CD4-positive, alpha-beta T cell treated with Interleukin-15 for 4 hours (primary cell): ENCODE measurements around the gene SPATS2.
"Not testable (repeated sequence)": the region's sequence is repeated elsewhere in the genome, so short reads cannot be mapped to it uniquely, and the experiment has no call there.

Experiments used
- DNase-seq: peaks from one replicate; pipeline ENCODE4 v3.0.0-alpha.2; 2020; ENCODE audit warnings: low spot score

Gene SPATS2

DNA sequence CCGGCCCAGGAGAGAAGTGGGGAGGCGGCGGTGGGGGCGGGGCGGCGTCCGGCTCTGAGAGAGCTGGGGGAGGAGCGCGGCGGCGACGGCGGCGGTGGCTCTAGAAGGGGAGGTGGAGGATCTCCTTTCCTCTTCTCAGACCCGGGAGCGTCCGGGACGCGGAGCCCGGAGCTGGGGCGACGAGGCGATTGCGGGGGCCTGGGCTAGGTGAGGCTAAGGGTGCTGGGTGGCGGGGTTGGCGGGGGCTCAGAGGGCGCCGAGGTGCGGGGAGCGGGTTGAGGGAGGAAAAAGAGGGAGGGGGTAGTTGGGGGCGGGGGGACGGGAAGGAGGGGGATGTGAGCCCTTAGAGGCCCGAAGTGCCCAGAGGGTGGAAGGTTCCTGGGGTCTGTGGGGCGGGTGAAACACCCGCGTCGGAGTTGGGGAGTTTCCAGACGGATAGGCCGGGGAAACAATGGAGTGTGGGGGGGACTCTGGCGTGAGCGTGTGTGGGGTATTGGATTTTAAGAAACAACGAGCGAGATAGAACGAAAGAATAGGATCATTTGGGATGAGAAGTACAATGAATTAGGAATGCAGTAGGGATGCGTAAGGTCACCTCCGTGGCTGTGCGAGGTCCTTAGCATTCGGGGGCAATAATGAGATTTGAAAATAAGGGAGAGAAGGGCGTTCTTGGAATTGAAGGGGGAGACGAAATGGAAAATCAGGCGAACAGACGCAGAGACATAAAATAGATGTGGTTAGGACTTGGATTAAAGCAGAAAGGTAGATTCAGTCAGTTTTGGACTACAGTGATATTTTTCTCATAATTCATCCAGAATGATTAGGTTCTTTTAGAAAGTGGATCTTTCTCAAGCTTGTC is at the start of gene SPATS2:
Gene SPATS2 (plus strand): TSS at position 82 of the 859 bp plus-strand sequence. CDS start 93,551 bp downstream, outside the sequence.
- no peak for DNase-seq

DNA sequence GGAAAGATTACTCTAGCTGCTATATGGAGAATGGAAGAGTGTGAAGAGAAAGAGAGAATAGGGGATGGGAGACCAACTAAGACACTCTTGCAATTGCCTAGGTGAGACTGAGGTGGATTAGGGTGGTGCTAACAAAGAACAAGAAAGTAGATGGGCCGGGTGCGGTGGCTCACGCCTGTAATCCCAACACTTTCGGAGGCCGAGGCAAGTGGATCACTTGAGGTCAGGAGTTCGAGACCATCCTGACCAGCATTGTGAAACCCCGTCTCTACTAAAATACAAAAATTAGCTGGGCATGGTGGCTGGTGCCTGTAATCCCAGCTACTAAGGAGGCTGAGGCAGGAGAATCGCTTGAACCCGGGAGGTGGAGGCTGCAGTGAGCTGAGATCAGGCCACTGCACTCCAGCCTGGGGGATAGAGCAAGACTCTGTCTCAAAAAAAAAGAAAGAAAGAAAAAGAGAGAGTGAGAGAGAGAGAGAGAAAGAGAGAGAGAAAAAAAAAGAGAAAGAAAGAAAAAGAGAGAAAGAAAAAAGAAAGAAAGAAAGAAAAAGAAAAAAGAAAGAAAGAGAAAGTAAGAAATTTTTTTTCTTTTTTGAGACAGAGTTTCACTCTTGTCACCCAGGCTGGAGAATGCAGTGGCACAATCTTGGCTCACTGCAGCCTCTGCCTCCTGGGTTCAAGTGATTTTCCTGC is 46.7 kb upstream of the SPATS2 start:
- not testable (repeated sequence) for DNase-seq

DNA sequence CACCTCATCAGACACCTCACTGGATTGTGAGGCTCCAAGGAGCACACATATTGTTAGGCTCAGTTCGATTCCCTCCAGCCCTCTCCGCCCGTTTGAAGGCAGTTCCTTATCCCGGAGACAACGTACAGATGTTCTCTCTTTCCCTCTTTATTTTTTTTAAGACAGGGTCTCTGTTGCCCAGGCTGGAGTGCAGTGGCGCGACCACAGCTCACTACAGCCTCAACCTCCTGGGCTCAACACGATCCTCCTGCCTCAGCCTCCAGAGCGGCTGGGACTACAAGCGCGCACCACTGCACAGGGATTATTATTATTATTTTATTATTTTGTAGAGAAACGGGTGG is 44.9 kb upstream of the SPATS2 start:
- DNase-seq, result no peak

DNA sequence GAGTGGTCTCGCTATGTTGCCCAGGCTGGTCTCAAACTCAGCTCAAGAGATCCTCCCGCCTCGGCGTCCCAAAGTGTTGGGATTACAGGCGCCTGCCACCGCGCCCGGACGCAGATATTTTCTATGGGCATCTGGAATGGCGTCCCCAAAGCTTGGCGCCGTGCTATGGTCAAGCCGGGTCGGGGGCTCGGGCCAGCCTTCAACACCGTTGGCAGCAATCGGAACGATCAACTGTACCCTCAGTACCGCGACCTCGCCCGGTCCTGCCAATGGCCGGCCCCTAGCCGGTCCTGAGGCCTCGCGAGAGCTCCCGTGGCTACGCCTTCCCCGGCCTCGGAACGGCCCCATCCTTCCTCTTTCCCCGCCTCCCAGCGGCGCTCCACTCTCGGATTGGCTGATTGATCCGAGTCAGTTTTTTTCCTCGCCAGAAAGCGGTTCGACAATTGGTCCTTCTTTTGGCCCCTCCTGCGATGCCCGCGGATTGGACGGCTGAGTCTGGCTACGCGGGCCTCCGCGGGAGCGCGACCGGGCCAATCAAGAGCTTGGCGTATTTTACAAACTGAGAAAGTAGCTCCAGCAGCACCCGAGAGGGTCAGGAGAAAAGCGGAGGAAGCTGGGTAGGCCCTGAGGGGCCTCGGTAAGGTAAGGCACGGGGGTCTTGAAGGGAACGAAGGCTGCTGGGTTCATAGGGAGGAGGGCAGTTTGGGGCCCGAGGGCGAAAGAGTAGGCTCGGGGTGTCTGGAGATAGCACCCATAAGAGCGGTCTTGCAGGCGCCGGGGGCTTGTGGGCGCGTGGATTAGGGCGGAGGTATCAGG is 44.3 kb upstream of the SPATS2 start, which contains the start of gene TROAP:
Gene TROAP (plus strand): TSS at position 548 of the 816 bp plus-strand sequence. CDS start 354 bp downstream, outside the sequence.
- peak; percentile 99 for DNase-seq

DNA sequence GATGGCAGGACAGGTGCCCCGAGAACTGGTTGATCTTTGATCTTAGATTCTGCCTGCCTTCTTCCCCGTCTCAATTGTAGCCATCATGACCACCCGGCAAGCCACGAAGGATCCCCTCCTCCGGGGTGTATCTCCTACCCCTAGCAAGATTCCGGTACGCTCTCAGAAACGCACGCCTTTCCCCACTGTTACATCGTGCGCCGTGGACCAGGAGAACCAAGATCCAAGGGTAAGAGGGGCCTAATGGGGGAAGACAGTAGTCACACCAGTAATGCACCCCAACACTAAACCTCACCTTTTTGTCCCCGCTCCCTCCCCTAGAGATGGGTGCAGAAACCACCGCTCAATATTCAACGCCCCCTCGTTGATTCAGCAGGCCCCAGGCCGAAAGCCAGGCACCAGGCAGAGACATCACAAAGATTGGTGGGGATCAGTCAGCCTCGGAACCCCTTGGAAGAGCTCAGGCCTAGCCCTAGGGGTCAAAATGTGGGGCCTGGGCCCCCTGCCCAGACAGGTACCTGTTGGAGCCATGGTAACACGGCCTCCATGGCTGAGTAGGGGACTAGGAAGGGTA is 43.7 kb upstream of the SPATS2 start:
- DNase-seq, result no peak

DNA sequence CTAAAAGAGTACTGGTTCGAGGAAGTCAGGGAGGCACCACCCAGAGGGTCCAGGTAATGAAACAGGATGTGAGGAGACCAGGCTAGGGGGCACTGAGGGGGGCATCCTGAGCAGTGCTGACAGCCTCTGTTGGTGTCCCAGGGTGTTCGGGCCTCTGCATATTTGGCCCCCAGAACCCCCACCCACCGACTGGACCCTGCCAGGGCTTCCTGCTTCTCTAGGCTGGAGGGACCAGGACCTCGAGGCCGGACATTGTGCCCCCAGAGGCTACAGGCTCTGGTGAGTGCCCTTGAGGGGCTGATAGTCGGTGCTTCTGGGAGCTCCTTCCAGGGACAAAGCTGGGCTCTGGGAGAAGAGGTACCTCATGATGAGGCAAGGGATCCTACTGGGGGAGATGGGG is 41.7 kb upstream of the SPATS2 start:
- no peak for DNase-seq

DNA sequence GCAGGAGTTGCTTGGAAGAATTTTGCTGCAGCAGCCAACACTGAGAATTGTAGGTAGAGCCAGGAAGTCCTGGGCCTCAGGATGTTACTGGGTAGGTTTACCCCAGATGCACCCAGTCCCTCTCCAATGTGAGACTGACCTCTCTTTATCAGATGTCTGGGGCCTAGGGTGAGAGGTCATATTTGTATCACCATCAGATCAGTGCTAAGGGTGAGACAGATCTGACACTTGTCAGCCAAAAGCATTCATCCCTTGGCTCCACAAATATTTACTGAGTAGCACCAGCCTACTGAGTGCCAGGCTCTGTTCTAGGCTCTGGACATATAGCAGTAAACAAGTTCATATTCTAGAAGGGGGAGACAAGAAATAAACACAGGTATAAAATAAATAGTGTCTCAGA is 39.9 kb upstream of the SPATS2 start:
- DNase-seq, result no peak

DNA sequence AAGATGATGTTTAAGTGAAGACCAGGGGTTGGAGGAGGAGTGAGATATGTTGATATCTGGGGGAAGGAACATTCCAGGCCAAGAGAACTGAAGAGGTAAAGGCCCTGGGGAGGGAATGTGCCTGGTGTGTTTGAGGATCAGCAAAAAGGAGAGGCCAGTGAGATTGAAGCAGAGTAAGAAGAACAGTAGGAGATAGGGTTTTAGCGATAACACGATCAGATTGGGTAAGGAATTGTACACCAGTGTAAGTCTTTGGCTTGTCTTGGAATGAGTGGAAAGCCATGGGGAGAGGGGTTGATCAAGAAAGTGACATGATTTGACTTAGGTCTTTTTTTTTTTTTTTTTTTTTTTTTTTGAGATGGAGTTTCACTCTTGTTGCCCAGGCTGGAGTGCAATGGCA is 39.4 kb upstream of the SPATS2 start:
- no peak for DNase-seq

DNA sequence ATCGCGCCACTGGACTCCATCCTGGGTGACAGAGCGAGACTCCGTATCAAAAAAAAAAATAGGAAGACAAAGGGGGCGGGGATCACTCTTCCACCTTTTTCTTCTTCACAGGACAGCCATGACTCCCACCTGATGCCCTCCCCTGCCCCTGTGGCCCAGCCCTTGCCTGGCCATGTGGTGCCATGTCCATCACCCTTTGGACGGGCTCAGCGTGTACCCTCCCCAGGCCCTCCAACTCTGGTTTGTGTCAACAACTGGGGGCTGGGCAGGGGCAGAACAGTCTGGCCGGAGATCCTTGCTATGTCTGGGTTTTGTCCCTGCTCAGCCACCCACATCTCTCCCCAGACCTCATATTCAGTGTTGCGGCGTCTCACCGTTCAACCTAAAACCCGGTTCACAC is 38.4 kb upstream of the SPATS2 start:
- DNase-seq, result no peak

DNA sequence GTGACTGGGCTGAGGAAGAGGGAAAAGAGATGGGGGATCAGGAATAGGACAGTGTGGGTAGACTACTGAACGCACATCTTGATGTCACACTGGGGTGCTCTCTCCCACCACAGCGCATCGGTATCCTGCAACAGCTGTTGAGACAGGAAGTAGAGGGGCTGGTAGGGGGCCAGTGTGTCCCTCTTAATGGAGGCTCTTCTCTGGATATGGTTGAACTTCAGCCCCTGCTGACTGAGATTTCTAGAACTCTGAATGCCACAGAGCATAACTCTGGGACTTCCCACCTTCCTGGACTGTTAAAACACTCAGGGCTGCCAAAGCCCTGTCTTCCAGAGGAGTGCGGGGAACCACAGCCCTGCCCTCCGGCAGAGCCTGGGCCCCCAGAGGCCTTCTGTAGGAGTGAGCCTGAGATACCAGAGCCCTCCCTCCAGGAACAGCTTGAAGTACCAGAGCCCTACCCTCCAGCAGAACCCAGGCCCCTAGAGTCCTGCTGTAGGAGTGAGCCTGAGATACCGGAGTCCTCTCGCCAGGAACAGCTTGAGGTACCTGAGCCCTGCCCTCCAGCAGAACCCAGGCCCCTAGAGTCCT is 37.1 kb upstream of the SPATS2 start:
- no peak for DNase-seq

DNA sequence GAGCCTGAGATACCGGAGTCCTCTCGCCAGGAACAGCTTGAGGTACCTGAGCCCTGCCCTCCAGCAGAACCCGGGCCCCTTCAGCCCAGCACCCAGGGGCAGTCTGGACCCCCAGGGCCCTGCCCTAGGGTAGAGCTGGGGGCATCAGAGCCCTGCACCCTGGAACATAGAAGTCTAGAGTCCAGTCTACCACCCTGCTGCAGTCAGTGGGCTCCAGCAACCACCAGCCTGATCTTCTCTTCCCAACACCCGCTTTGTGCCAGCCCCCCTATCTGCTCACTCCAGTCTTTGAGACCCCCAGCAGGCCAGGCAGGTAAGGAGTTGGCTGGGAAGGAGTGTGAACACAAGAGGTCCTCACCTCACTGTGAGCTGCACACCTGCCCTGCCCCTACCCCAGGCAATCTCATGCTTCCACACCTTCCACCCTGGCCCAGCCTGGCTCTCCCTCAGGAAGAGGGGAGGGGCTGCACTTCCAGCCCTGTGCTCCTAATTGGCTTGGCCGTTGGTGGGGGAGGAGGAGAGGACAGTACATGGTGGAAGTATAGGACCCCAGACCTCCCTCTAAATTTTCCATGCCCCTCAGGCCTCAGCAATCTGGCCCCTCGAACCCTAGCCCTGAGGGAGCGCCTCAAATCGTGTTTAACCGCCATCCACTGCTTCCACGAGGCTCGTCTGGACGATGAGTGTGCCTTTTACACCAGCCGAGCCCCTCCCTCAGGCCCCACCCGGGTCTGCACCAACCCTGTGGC is 36.5 kb upstream of the SPATS2 start:
- DNase-seq, result no peak

DNA sequence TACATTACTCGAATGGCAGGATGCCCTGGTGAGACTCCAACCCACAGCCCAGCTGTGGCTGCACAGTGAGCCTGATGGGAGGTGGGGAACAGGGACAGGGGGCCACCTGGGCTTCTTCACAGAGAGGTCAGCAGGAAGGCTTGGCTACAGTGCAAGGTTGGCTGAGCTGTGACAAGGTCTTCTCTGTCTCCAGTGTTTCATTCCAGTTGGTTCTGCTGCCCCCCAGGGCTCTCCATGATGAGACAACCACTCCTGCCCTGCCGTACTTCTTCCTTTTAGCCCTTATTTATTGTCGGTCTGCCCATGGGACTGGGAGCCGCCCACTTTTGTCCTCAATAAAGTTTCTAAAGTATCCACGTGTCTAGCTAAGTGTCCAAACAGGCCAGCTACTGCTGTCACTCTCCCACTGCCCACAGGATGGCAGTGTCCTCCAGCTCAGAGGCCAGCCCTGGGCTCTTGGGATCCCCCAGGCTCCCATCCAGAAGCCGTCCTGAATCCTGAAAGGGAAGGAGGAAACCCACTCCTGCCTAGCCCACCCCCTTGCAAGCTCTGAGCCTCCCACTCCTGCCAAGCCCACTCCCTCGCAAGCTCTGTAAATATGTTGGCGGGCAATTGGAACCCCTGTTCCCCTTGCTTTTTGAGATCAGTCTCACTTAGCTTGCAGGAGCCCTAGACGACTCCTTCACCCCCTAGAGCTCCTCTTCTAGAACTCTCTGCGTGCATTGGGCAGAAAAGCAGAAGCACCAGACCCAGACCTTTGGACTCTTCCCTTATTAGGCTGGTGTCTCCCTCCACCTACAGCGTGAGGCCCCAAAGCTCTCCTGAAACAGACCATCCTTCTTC is 35.7 kb upstream of the SPATS2 start:
- no peak for DNase-seq

DNA sequence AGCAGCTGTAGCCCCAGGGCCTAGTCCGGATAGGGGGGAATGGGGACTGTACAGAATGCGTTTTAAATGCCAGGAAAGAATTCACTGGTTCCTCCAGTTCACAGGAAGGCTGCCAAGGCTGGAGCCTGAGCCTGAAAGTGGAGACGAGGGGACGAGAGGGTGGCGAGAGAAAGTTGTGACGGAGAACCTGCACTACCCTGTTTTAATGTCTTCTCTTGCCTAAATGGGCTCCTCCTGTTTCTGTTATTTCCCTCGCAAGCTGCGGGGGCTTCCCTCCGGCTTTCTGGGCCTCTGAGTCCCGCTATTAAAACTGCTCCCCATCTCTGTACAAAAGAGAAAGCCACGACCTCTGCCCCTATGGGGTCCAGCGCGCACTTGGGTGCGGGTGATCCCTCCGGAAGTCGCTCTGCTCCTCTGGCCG is 34.8 kb upstream of the SPATS2 start:
- DNase-seq, result no peak

DNA sequence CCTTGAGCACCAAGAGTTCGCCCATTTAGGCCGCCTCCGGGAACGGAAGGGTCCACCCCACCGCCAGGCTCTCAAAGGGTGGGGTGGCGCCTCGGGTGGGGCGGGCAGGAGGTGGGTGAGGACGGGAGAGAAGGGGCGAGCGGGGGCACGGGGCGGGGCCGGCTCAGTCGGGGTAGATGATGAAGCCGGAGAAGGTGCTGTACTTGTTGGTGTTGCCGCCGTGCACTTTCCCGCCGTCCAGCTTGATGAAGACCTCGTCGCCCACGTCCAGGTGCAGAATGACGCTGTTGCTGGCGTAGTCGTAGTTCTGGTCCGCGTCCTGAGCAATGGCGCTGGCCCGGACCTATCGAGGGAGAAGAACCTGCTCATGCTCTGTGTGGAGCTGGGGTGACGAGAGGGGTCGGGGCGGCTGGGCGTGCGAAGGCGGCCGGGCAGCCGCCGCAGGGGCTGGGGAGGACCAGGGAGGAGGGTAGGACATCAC is 34.3 kb upstream of the SPATS2 start:
- no peak for DNase-seq

DNA sequence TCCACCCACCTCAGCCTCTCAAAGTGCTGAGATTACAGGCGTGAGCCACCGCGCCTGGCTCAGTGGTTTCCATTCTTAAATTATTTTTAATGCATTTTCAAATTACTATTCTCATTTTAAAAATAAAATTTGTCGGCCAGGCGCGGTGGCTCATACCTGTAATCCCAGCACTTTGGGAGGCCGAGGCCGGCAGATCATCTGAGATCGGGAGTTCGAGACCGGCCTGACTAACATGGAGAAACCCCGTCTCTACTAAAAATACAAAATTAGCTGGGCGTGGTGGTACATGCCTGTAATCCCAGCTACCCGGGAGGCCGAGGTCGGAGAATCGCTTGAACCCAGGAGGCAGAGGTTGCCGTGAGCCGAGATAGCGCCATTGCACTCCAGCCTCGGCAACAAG is 33.5 kb upstream of the SPATS2 start:
- DNase-seq, result not testable (repeated sequence)

DNA sequence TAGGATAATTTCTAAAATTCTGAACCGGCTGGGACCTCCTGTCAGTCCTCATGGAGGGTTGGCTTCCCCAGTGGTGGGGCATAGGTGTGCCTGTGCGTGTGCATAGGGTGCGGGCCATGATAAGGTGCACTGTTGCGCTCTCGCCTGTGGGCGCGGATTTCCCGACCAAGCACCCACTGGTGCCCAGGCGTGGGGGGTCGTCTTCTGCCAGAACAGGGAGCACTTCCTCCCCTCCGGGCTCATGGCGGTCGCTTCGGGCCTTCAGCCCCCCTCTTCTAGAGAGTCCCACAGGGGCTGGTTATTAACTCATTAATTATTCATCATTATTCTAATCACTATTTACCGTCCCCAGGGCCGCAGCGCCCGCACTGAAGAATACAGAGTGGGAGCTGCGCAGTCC is 33.0 kb upstream of the SPATS2 start:
- DNase-seq, result no peak

DNA sequence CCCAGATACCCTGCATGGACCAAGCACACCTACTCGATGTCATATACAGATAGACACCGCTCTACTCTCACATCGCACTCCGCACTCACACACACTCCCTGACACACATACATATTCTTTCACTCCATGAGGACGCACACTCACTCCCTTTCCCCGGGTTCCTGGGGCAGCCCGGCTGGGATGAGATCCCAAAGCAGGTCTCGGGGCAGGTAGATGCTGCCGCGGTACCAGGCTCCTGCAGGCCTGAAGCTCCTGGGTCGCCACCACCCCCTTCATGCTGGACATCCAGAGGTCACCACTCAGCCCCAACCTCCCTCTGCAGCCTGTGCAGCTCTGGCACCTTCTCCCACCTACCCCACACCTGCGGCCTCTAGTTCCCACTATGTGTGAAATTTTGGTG is 32.6 kb upstream of the SPATS2 start:
- no peak for DNase-seq

DNA sequence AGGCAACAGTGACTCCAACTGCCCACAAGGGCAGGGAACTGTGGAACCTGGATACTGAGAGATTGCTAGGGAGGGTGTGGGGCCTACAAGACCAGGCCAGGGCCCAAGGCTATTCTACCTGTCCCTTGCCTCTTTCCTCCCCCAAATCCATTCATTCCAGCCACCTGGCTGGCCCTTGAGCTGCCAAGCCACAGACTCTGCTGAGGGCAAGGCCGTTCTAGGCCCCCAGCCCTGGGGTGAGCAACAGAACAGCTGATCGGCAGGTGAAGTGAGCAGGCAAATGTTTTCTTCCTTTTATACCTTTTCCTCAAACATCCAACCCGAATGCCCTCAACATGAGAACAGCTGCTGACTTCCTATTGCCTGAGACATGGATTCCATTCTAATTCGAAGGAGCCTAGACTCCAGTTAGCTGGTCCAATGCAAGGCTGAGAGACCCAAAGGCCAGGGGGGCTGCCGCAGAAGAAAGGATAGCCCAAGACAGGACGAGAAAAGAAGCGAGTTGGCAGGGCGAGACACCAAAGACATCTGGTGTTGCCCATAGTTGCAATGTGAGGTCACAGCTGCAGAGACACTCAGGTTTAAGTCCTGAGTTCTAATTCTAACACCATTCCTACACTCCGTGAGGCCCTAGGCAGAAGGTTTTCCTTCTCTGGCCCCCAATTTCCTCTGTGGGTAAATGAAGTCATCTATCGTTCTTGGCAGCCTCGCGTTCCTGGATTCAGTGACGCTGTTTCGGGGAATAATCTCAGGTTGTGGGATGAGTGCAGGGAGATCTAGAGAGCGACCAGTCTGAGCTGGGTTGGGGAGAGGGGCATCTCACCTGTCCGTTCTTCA is 31.9 kb upstream of the SPATS2 start:
- no peak for DNase-seq
